Memory B cell (primary cell): ENCODE results near the gene RERG.
"Not testable (repeated sequence)": the region's sequence is repeated elsewhere in the genome, so short reads cannot be mapped to it uniquely, and the experiment has no call there.

Experiments used
- ATAC-seq: fragments of 150-1000 bp; cut with Tn5 transposase; 2 replicates; pipeline ENCODE4 v1.10.0; 2021; ENCODE audit warnings: low read depth, mild to moderate bottlenecking, moderate library complexity
- DNase-seq, 2 donors: peaks; one replicate each; pipeline ENCODE4 v3.0.0; 2022; ENCODE audit warnings: low spot score in 2 of 2
- H3K27ac Mint-ChIP-seq: one replicate; pipeline ENCODE4 v1.8.0; 2022; ENCODE audit warnings: mild to moderate bottlenecking, moderate library complexity, mixed read lengths
- H3K27me3 Mint-ChIP-seq: one replicate; pipeline ENCODE4 v1.8.0; 2022; ENCODE audit warnings: mixed read lengths
- H3K36me3 Mint-ChIP-seq: one replicate; pipeline ENCODE4 v1.8.0; 2022; ENCODE audit warnings: mild to moderate bottlenecking, mixed read lengths
- H3K4me1 Mint-ChIP-seq: one replicate; pipeline ENCODE4 v1.8.0; 2022; ENCODE audit warnings: mixed read lengths
- H3K4me3 Mint-ChIP-seq: one replicate; pipeline ENCODE4 v1.8.0; 2022; ENCODE audit warnings: mild to moderate bottlenecking, moderate library complexity, mixed read lengths
- H3K9me3 Mint-ChIP-seq: one replicate; pipeline ENCODE4 v1.8.0; 2022; ENCODE audit warnings: mixed read lengths

RERG gene

GRCh38 chr12:15122344-15122743, 98.9 kb downstream of the RERG start:
- Mint-ChIP-seq H3K36me3 (no peaks in the 10 kb centered on the region), H3K27ac (no peak overlapping the region), H3K9me3 (no peaks in the 10 kb centered on the region), H3K4me1 (no peaks in the 10 kb centered on the region), H3K4me3 (no peak overlapping the region), H3K27me3 (peaks cover 1% of the 10 kb centered on the region)
- ATAC-seq (no peak), DNase-seq (no peak)

GRCh38 chr12:15118955-15119354, 102.3 kb downstream of the RERG start:
- H3K4me3 Mint-ChIP-seq = no peak overlapping the region
- H3K36me3 Mint-ChIP-seq = no peaks in the 10 kb centered on the region
- DNase-seq (no peak), ATAC-seq (no peak)
- no peaks in the 10 kb centered on the region for H3K27me3 Mint-ChIP-seq
- no peak overlapping the region for H3K27ac Mint-ChIP-seq
- no peaks in the 10 kb centered on the region for H3K9me3 Mint-ChIP-seq
- H3K4me1 Mint-ChIP-seq = no peaks in the 10 kb centered on the region

GRCh38 chr12:15116983-15117382, 104.2 kb downstream of the RERG start:
- Mint-ChIP-seq H3K27me3 (peaks cover 3% of the 10 kb centered on the region), H3K27ac (no peak overlapping the region), H3K9me3 (no peaks in the 10 kb centered on the region), H3K4me3 (no peak overlapping the region), H3K36me3 (no peaks in the 10 kb centered on the region), H3K4me1 (no peaks in the 10 kb centered on the region)
- ATAC-seq = no peak
- DNase-seq = no peak

- Mint-ChIP-seq H3K27me3 (peaks cover 5% of the 10 kb centered on the region), H3K4me1 (no peaks in the 10 kb centered on the region), H3K4me3 (no peak overlapping the region), H3K9me3 (no peaks in the 10 kb centered on the region), H3K36me3 (no peaks in the 10 kb centered on the region), H3K27ac (no peak overlapping the region)
- DNase-seq (no peak), ATAC-seq (no peak)
Measured at GRCh38 chr12:15116086-15116485, 105.1 kb downstream of the RERG start.

GRCh38 chr12:15115434-15115833, 105.8 kb downstream of the RERG start:
- H3K4me1 Mint-ChIP-seq = no peaks in the 10 kb centered on the region
- H3K27me3 Mint-ChIP-seq = peaks cover 5% of the 10 kb centered on the region
- ATAC-seq (no peak), DNase-seq (no peak)
- no peak overlapping the region for H3K27ac Mint-ChIP-seq
- H3K4me3 Mint-ChIP-seq = no peak overlapping the region
- no peaks in the 10 kb centered on the region for H3K9me3 Mint-ChIP-seq
- no peaks in the 10 kb centered on the region for H3K36me3 Mint-ChIP-seq

- H3K4me1 Mint-ChIP-seq = no peaks in the 10 kb centered on the region
- ATAC-seq (no peak), DNase-seq (no peak)
- H3K27me3 Mint-ChIP-seq = peaks cover 7% of the 10 kb centered on the region
- H3K9me3 Mint-ChIP-seq = no peaks in the 10 kb centered on the region
- H3K4me3 Mint-ChIP-seq = no peak overlapping the region
- no peaks in the 10 kb centered on the region for H3K36me3 Mint-ChIP-seq
- no peak overlapping the region for H3K27ac Mint-ChIP-seq
Measured at GRCh38 chr12:15114501-15114900, 106.7 kb downstream of the RERG start.

GRCh38 chr12:15092826-15093225, 128.4 kb downstream of the RERG start:
- no peaks in the 10 kb centered on the region for H3K27me3 Mint-ChIP-seq
- H3K4me3 Mint-ChIP-seq = no peak overlapping the region
- no peak overlapping the region for H3K27ac Mint-ChIP-seq
- no peaks in the 10 kb centered on the region for H3K4me1 Mint-ChIP-seq
- ATAC-seq (no peak), DNase-seq (no peak)
- H3K9me3 Mint-ChIP-seq = no peaks in the 10 kb centered on the region
- H3K36me3 Mint-ChIP-seq = no peaks in the 10 kb centered on the region

GRCh38 chr12:15090441-15090840, 130.8 kb downstream of the RERG start:
- no peaks in the 10 kb centered on the region for H3K36me3 Mint-ChIP-seq
- ATAC-seq (no peak), DNase-seq (no peak)
- no peak overlapping the region for H3K4me3 Mint-ChIP-seq
- peaks cover 6% of the 10 kb centered on the region for H3K27me3 Mint-ChIP-seq
- no peaks in the 10 kb centered on the region for H3K4me1 Mint-ChIP-seq
- H3K27ac Mint-ChIP-seq = no peak overlapping the region
- H3K9me3 Mint-ChIP-seq = no peaks in the 10 kb centered on the region

- H3K27ac Mint-ChIP-seq = no peak overlapping the region
Measured at GRCh38 chr12:15088105-15088504, 133.1 kb downstream of the RERG start.

GRCh38 chr12:15077751-15078150, 143.5 kb downstream of the RERG start:
- not testable (repeated sequence) for H3K4me1 Mint-ChIP-seq, DNase-seq, H3K36me3 Mint-ChIP-seq, H3K27me3 Mint-ChIP-seq, ATAC-seq, H3K9me3 Mint-ChIP-seq
- H3K27ac Mint-ChIP-seq = peak overlapping the region; percentile 1
- peak overlapping the region; percentile 41 for H3K4me3 Mint-ChIP-seq

More at GRCh38 chr12:15088105-15088504, 133.1 kb downstream of the RERG start:
- no peaks in the 10 kb centered on the region for H3K4me1 Mint-ChIP-seq
- ATAC-seq (no peak), DNase-seq (no peak)
- no peaks in the 10 kb centered on the region for H3K36me3 Mint-ChIP-seq
- H3K27me3 Mint-ChIP-seq = peaks cover 6% of the 10 kb centered on the region
- no peaks in the 10 kb centered on the region for H3K9me3 Mint-ChIP-seq
- H3K4me3 Mint-ChIP-seq = no peak overlapping the region

- Mint-ChIP-seq H3K4me1 (peaks cover 7% of the 10 kb centered on the region), H3K27ac (no peak overlapping the region), H3K9me3 (peaks cover 4% of the 10 kb centered on the region), H3K4me3 (no peak overlapping the region), H3K36me3 (no peaks in the 10 kb centered on the region), H3K27me3 (peaks cover 6% of the 10 kb centered on the region)
- DNase-seq = no peak
- no peak for ATAC-seq
Measured at GRCh38 chr12:15074351-15074750, 146.9 kb downstream of the RERG start.

- no peak overlapping the region for H3K27ac Mint-ChIP-seq
- no peak overlapping the region for H3K4me3 Mint-ChIP-seq
- no peak for DNase-seq
- peaks cover 2% of the 10 kb centered on the region for H3K27me3 Mint-ChIP-seq
- H3K36me3 Mint-ChIP-seq = no peaks in the 10 kb centered on the region
- no peak for ATAC-seq
- no peaks in the 10 kb centered on the region for H3K4me1 Mint-ChIP-seq
- H3K9me3 Mint-ChIP-seq = no peaks in the 10 kb centered on the region
Measured at GRCh38 chr12:15059123-15059522, 162.1 kb downstream of the RERG start.
